GM10266 (cell line): Measurements from ENCODE around the gene PSMB8.

ENCODE experiments used
- DNase-seq: peaks from one replicate; pipeline ENCODE4 v3.0.0; 2012; ENCODE audit errors: extremely low spot score
- TF ChIP-seq, protein P1 (sequence below): IDR thresholded peaks from 2 replicates; pipeline ENCODE4 v1.5.1; 2012; ENCODE audit warnings: mild to moderate bottlenecking, low read depth; ENCODE audit not compliant: control insufficient read depth, insufficient read depth; ENCODE audit errors: missing control alignments

Gene PSMB8

DNA sequence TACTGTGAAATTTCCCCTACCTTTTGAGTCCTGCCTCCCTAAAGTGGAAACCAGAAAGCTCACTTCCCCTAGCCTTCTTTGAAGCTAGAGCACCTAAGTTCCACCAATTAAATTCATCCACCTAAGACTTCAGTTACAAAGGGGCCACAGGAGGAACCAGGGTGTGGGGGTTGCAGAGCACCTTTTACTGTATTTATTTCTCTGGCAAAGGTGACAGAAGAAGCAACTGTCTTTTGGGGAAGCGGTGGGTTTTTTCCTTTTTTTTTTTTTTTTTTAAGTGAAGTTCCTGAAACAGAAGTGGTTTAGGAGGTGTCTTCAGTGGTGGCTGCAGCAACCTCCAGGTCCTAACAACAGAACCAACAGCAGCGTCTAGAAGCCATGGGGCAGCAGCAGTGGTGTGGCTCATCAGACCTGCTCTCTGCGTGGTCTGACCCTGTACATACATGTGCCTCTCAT, 23.2 kb upstream of the PSMB8 start:
- no peak for DNase-seq
- TF ChIP-seq, protein P1, sequence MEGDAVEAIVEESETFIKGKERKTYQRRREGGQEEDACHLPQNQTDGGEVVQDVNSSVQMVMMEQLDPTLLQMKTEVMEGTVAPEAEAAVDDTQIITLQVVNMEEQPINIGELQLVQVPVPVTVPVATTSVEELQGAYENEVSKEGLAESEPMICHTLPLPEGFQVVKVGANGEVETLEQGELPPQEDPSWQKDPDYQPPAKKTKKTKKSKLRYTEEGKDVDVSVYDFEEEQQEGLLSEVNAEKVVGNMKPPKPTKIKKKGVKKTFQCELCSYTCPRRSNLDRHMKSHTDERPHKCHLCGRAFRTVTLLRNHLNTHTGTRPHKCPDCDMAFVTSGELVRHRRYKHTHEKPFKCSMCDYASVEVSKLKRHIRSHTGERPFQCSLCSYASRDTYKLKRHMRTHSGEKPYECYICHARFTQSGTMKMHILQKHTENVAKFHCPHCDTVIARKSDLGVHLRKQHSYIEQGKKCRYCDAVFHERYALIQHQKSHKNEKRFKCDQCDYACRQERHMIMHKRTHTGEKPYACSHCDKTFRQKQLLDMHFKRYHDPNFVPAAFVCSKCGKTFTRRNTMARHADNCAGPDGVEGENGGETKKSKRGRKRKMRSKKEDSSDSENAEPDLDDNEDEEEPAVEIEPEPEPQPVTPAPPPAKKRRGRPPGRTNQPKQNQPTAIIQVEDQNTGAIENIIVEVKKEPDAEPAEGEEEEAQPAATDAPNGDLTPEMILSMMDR: no peak

DNA sequence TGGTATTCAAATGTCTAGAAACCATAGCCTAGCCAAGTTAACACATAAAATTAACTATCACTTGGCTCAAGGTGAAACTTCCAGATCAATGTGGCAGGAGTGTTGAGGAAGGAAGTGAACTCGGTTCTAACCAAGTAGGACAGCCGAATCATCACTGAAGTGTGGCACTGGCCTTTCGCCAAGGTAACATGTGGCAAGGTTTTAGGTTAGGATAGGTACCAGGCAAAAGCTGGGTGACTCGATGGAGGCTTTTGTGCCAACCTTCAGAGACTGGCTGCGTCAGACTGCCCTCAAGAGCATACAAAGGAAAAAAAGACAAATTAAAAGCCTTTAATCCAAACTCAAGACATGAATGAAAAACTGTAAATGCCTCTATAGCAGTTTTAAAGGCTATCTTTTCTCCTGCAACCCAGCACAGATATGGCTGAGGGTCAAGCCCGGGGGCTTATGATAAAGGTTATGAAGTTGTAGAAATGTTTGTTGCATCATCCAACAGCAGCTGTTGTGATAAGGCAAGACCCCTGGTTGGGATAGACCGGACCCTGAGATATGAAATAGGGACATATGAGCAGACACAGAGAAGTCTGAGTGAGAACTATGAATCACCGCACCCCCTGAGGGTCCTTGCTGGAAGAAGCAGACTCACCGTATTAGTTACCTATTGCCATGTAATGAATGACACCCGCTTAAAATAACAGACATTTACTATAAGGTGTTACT, 22.0 kb upstream of the PSMB8 start:
- TF ChIP-seq, protein P1: no peak
- no peak for DNase-seq

DNA sequence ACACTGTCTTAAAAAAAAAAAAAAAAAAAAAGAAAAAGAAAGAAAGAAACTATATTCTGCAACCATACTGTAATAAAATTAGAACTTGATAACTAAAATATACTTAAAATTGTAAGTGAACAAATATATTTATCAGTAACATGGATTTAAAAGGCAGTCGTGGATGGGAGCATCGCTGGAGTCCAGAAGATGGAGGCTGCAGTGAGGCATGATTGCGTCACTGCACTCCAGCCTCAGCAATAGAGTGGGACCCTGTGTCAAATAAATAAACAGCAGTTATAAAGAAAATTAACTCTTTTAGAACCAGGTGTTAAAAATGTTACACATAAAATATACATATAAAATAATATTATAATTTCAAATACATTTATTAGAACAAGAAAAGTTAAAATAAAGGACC, 18.9 kb upstream of the PSMB8 start:
- TF ChIP-seq, protein P1: no peak

DNA sequence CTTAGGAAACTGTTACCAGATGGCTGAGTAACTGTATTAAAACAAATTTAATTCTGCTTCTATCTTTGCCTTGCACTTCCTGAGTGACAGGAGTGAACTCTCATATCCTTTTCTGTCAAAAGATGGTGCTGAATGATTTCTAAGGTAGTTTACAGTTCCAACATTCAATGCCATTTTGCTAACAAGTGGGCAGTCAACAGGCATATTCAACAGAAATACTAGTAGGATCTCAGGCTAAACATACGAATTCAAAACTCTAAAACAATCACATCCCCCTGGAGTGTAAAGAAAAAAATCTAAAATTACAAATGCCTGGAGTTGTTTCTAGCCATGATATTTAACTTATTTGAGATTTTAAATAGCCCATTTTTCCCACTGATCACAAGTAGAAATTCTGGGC, 16.8 kb upstream of the PSMB8 start:
- TF ChIP-seq, protein P1: no peak

More for the DNA sequence above, 18.9 kb upstream of the PSMB8 start:
- no peak for DNase-seq

DNA sequence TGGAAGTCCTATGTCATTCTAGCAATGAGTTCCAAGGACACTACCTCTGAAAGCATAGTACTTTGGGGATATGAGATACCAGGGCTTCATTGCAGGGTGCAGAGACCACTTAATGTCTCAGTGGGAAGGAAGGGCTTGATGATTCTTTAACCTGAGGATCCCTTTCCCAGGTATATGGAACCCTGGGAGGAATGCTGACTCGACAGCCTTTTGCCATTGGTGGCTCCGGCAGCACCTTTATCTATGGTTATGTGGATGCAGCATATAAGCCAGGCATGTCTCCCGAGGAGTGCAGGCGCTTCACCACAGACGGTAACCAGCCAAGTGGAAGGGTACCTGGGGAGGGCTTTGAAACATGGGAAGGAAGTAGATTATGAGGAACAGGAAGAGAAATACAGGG, 14.3 kb upstream of the PSMB8 start:
- TF ChIP-seq, protein P1: no peak
- DNase-seq: no peak

More for the DNA sequence above, 16.8 kb upstream of the PSMB8 start:
- DNase-seq: no peak

DNA sequence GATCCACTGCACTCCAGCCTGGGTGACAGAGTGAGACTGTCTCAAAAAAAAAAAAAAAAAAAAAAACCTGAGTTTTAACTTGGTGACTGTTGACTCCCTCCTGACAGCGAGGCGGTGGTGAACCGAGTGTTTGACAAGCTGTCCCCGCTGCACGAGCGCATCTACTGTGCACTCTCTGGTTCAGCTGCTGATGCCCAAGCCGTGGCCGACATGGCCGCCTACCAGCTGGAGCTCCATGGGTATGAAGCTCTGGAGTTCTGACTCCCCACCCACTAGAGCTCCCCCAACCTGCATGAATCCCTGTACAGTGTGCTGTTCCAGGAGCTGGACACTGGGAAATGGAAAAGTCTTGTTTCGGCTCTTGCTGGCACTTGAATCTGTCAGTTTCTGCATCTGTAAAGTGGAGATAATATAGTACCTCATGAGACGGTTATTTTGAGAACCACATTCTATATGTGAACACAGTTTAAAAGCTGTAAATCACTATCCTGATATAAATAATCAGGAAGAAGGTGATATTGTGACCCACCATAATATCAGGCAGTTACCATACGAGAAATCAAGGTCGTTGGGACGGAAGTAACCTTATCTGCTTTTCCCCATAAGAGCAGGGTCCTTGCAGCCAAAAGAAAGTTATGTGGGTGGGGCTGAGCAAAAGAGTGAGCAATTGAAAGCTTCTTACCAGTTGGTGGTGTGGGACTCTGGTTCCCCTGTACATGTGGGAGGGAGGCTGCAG, 13.5 kb upstream of the PSMB8 start:
- TF ChIP-seq, protein P1: no peak
- DNase-seq: no peak
